HCT116 (cell line): ENCODE data around the gene NRAP. TPM values are rescaled to one million over a fixed set of nuclear protein-coding genes. Genes with fewer than 3 reads are reported as not detected.

Source experiments
- ATAC-seq: fragments of 200-7000 bp; cut with Tn5 transposase; 2 replicates; pipeline ENCODE4 v1.9.1; 2020; ENCODE audit warnings: mild to moderate bottlenecking, moderate library complexity
- BruUV-seq: library from RNA; stranded (reverse); fragments of 400-500 nt; replicated peaks from 2 replicates; lab custom pipeline; 2021; lab: Mats Ljungman, UMichigan
- CTCF ChIA-PET: fragments of 300-600 bp; sonication (Branson Sonifier 250); formaldehyde crosslinking; loops from one replicate; lab custom pipeline; 2021; ENCODE audit warnings: antibody characterized with exemption; lab: Charles Lee
- POLR2A ChIA-PET: fragments of 300-600, 350-600 bp; sonication (Branson Sonifier 250); formaldehyde crosslinking; loops from one replicate; lab custom pipeline; 2021; ENCODE audit warnings: antibody characterized with exemption; lab: Charles Lee
- RAD21 ChIA-PET, 2 experiments: fragments of 300-600 bp; sonication (Branson Sonifier 250); formaldehyde crosslinking; loops; one replicate each; lab custom pipeline; 2023; ENCODE audit warnings: low total read pairs in 2 of 2; ENCODE audit not compliant: uncharacterized antibody in 2 of 2, unreplicated experiment in 2 of 2, low non-redundant PET in 1 of 2; lab: Charles Lee
- DNase-seq: peaks from one replicate; pipeline ENCODE4 v3.0.0-alpha.2; 2010; ENCODE audit warnings: low read depth, low spot score
- H2AFZ ChIP-seq: fragments of 200-600 bp; shearing (Covaris generic), sonication (generic); 2 replicates; pipeline ENCODE4 v1.6.1; 2017; ENCODE audit warnings: low read depth, mixed run types, mixed read lengths, antibody characterized with exemption, low read length; ENCODE audit not compliant: poor library complexity, severe bottlenecking
- H3K27ac ChIP-seq: 2 replicates; pipeline ENCODE4 v1.5.1; 2012; ENCODE audit warnings: low read depth, low read length
- H3K27me3 ChIP-seq: fragments of 200-600 bp; sonication (generic); 2 replicates; pipeline ENCODE4 v1.6.1; 2016; ENCODE audit warnings: mixed run types, low read length, mixed read lengths; ENCODE audit not compliant: insufficient read depth
- H3K36me3 ChIP-seq, 2 experiments: fragments of 200-500 bp in 1 of 2; fragments of 200-600 bp in 1 of 2; sonication (Bioruptor generic) in 1 of 2; sonication (generic) in 1 of 2; 2 replicates each; pipeline versions ENCODE4 v1.5.1 to v1.6.1; 2014 to 2016; ENCODE audit warnings: low read length in 2 of 2, inconsistent platforms in 1 of 2, mixed read lengths in 1 of 2, mixed run types in 1 of 2; ENCODE audit not compliant: insufficient read depth in 2 of 2, control insufficient read depth in 1 of 2
- H3K4me1 ChIP-seq, 2 experiments: fragments of 200-600 bp in 1 of 2; sonication (generic) in 1 of 2; 2 replicates each; pipeline versions ENCODE4 v1.5.1 to v1.6.1; 2012 to 2017; ENCODE audit warnings: low read length in 2 of 2, inconsistent platforms in 1 of 2, mild to moderate bottlenecking in 1 of 2, mixed read lengths in 1 of 2, mixed run types in 1 of 2, moderate library complexity in 1 of 2; ENCODE audit not compliant: insufficient read depth in 2 of 2, control insufficient read depth in 1 of 2
- H3K4me2 ChIP-seq: fragments of 200-600 bp; sonication (generic); 2 replicates; pipeline ENCODE4 v1.6.1; 2017; ENCODE audit warnings: mixed run types, low read length, mixed read lengths
- H3K4me3 ChIP-seq, 2 experiments: fragments of 200-600 bp in 1 of 2; sonication (generic) in 1 of 2; replicated peaks in 1 of 2; 2 replicates each; pipeline ENCODE4 v1.5.1; 2011 to 2016; ENCODE audit warnings: low read length in 2 of 2, control low read depth in 1 of 2, low read depth in 1 of 2, mild to moderate bottlenecking in 1 of 2, mixed read lengths in 1 of 2, mixed run types in 1 of 2
- H3K79me2 ChIP-seq: fragments of 200-600 bp; sonication (generic); 2 replicates; pipeline ENCODE4 v1.6.1; 2017; ENCODE audit warnings: mild to moderate bottlenecking, mixed run types, low read length, moderate library complexity, mixed read lengths; ENCODE audit not compliant: insufficient read depth
- H3K9ac ChIP-seq: fragments of 200-600 bp; sonication (generic); 2 replicates; pipeline ENCODE4 v1.6.1; 2016; ENCODE audit warnings: low read length, mixed read lengths
- H3K9me2 ChIP-seq: fragments of 200-600 bp; sonication (generic), shearing (Covaris generic); 2 replicates; pipeline ENCODE4 v1.6.1; 2017; ENCODE audit warnings: mixed run types, mild to moderate bottlenecking, moderate library complexity; ENCODE audit not compliant: insufficient read depth
- H3K9me3 ChIP-seq, 2 experiments: fragments of 200-500 bp in 1 of 2; fragments of 200-600 bp in 1 of 2; sonication (Bioruptor generic) in 1 of 2; sonication (generic) in 1 of 2; 2 replicates each; pipeline ENCODE4 v1.6.1; 2014 to 2017; ENCODE audit warnings: low read length in 2 of 2, mixed read lengths in 2 of 2, inconsistent platforms in 1 of 2, low read depth in 1 of 2, mild to moderate bottlenecking in 1 of 2, mixed run types in 1 of 2, moderate library complexity in 1 of 2; ENCODE audit not compliant: control insufficient read depth in 1 of 2, insufficient read depth in 1 of 2
- H4K20me1 ChIP-seq: fragments of 200-600 bp; sonication (generic), shearing (Covaris generic); 2 replicates; pipeline ENCODE4 v1.6.1; 2017; ENCODE audit warnings: mixed run types, mild to moderate bottlenecking, moderate library complexity; ENCODE audit not compliant: insufficient read depth
- EGR1 ChIP-seq: IDR thresholded peaks from 2 replicates; pipeline ENCODE4 v1.6.1; 2012; ENCODE audit warnings: low read depth
- ELF1 ChIP-seq: IDR thresholded peaks from 2 replicates; pipeline ENCODE4 v1.6.1; 2012; ENCODE audit warnings: low read depth, borderline replicate concordance
- EZH2 ChIP-seq: fragments of 200-600 bp; sonication (generic); IDR thresholded peaks from 2 replicates; pipeline ENCODE4 v1.6.1; 2017; ENCODE audit warnings: antibody characterized with exemption, mixed run types
- EZH2phosphoT487 ChIP-seq: fragments of 200-600 bp; IDR thresholded peaks from 2 replicates; pipeline ENCODE4 v1.6.1; 2018; ENCODE audit warnings: antibody characterized with exemption, borderline replicate concordance
- FOSL1 ChIP-seq: IDR thresholded peaks from 2 replicates; pipeline ENCODE4 v1.6.1; 2012; ENCODE audit warnings: low read depth
- POLR2A ChIP-seq: IDR thresholded peaks from 2 replicates; pipeline ENCODE4 v1.7.0; 2011; ENCODE audit warnings: borderline replicate concordance; ENCODE audit not compliant: insufficient read depth, insufficient read length; ENCODE audit errors: extremely low read depth
- SP1 ChIP-seq: IDR thresholded peaks from 2 replicates; pipeline ENCODE4 v1.6.1; 2012; ENCODE audit warnings: low read depth
- SRF ChIP-seq: IDR thresholded peaks from 2 replicates; pipeline ENCODE4 v1.6.1; 2012; ENCODE audit warnings: low read depth
- YY1 ChIP-seq: IDR thresholded peaks from 2 replicates; pipeline ENCODE4 v1.6.1; 2011; ENCODE audit warnings: low read length, low read depth, moderate library complexity, mild to moderate bottlenecking; ENCODE audit not compliant: insufficient replicate concordance; ENCODE audit errors: extremely low read depth
- ZFX ChIP-seq: fragments of 450-650 bp; IDR thresholded peaks from 2 replicates; pipeline ENCODE4 v1.6.1; 2017
- ZNF274 ChIP-seq: fragments of 200-500 bp; sonication (Bioruptor generic); IDR thresholded peaks from 2 replicates; pipeline ENCODE4 v1.6.1; 2014; ENCODE audit warnings: mild to moderate bottlenecking, low read depth, low read length, inconsistent platforms
- intact Hi-C: fragments of 100-400 bp; cut with micrococcal nuclease; formaldehyde crosslinking; loops from 2 replicates; pipeline ENCODE4 v1.10.0; 2022
- total RNA-seq: library from RNA; stranded (reverse); gene quantifications from one replicate; pipeline ENCODE4 v1.2.1, GENCODE V29; 2021; ENCODE audit not compliant: unreplicated experiment
- TF ChIP-seq, protein P1 (sequence below): IDR thresholded peaks from 2 replicates; pipeline ENCODE4 v1.6.1; 2012; ENCODE audit warnings: low read depth
- TF ChIP-seq, protein P2 (sequence below), 3 experiments: fragments of 200-600 bp in 1 of 3; sonication (generic) in 1 of 3; IDR thresholded peaks in 2 of 3; conservative IDR thresholded peaks in 1 of 3; 2 replicates each; pipeline ENCODE4 v1.5.1; 2012 to 2017; ENCODE audit warnings: low read depth in 2 of 3, low read length in 2 of 3, antibody characterized with exemption in 1 of 3, borderline replicate concordance in 1 of 3, control low read depth in 1 of 3, mild to moderate bottlenecking in 1 of 3, mixed read lengths in 1 of 3, mixed run types in 1 of 3, moderate library complexity in 1 of 3; ENCODE audit not compliant: insufficient read depth in 1 of 3

The NRAP gene
- total RNA-seq, 1 experiment from 2014 or later = not detected

DNA sequence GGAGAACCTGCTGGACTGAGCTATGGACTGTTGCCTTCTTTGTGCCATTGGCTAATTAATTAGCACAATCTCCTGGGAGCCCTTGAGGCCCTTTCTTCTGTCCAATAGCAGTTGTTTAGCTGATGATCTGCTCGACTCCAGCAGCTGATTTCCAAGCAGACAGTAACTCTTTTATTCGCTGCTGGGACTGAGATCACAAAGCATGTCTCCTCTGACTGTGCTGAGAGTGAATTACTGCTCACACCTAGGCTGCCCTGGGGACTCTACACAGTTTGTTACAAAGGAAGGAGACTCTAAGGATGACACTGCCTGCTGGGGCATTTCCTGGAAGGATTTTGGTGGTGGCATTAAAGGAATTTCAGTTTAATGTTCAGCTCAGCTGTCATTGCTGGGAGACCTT lies 47.3 kb upstream of the NRAP start:
- ATAC-seq = no peak
- Histone ChIP-seq H3K9ac (no peak overlapping the region), H3K4me2 (no peak overlapping the region), H4K20me1 (no peaks in the 10 kb centered on the region), H3K4me1 (no peaks in the 10 kb centered on the region), H3K27me3 (no peaks in the 10 kb centered on the region), H3K36me3 (no peaks in the 10 kb centered on the region), H3K4me3 (no peak overlapping the region), H3K79me2 (no peaks in the 10 kb centered on the region; the same call in 1 of the 2 replicates), H2AFZ (no peak overlapping the region), H3K9me2 (no peaks in the 10 kb centered on the region), H3K27ac (no peak overlapping the region), H3K9me3 (no peaks in the 10 kb centered on the region)
- ChIA-PET RAD21 (no interaction called here), POLR2A (no interaction called here), CTCF (interaction anchor here (0.8 kb wide), 1 partner anchor 399 kb away, joined by 3 read pairs; no protein-coding TSS in a partner anchor)
- no peak for DNase-seq
- no TSS peak for BruUV-seq
- TF ChIP-seq, protein P1, sequence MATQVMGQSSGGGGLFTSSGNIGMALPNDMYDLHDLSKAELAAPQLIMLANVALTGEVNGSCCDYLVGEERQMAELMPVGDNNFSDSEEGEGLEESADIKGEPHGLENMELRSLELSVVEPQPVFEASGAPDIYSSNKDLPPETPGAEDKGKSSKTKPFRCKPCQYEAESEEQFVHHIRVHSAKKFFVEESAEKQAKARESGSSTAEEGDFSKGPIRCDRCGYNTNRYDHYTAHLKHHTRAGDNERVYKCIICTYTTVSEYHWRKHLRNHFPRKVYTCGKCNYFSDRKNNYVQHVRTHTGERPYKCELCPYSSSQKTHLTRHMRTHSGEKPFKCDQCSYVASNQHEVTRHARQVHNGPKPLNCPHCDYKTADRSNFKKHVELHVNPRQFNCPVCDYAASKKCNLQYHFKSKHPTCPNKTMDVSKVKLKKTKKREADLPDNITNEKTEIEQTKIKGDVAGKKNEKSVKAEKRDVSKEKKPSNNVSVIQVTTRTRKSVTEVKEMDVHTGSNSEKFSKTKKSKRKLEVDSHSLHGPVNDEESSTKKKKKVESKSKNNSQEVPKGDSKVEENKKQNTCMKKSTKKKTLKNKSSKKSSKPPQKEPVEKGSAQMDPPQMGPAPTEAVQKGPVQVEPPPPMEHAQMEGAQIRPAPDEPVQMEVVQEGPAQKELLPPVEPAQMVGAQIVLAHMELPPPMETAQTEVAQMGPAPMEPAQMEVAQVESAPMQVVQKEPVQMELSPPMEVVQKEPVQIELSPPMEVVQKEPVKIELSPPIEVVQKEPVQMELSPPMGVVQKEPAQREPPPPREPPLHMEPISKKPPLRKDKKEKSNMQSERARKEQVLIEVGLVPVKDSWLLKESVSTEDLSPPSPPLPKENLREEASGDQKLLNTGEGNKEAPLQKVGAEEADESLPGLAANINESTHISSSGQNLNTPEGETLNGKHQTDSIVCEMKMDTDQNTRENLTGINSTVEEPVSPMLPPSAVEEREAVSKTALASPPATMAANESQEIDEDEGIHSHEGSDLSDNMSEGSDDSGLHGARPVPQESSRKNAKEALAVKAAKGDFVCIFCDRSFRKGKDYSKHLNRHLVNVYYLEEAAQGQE = no peak
- TF ChIP-seq, protein P2, sequence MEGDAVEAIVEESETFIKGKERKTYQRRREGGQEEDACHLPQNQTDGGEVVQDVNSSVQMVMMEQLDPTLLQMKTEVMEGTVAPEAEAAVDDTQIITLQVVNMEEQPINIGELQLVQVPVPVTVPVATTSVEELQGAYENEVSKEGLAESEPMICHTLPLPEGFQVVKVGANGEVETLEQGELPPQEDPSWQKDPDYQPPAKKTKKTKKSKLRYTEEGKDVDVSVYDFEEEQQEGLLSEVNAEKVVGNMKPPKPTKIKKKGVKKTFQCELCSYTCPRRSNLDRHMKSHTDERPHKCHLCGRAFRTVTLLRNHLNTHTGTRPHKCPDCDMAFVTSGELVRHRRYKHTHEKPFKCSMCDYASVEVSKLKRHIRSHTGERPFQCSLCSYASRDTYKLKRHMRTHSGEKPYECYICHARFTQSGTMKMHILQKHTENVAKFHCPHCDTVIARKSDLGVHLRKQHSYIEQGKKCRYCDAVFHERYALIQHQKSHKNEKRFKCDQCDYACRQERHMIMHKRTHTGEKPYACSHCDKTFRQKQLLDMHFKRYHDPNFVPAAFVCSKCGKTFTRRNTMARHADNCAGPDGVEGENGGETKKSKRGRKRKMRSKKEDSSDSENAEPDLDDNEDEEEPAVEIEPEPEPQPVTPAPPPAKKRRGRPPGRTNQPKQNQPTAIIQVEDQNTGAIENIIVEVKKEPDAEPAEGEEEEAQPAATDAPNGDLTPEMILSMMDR (IDR thresholded peaks at IDR 0.05 in 2 of 3, conservative IDR thresholded peaks at IDR 0.05 in 1 of 3; ENCODE audit: borderline replicate concordance in 1 of 3, insufficient read depth in 1 of 3, low read depth in 2 of 3, low read length in 2 of 3) = no peak
- TF ChIP-seq POLR2A = no peak
- no peak for TF ChIP-seq FOSL1
- no peak for TF ChIP-seq ZNF274
- no peak for TF ChIP-seq ZFX
- TF ChIP-seq SRF = no peak
- no peak for TF ChIP-seq EZH2phosphoT487
- no peak for TF ChIP-seq ELF1
- TF ChIP-seq EGR1 = no peak
- no peak for TF ChIP-seq YY1
- TF ChIP-seq SP1 = no peak
- no peak for TF ChIP-seq EZH2
- intact Hi-C loops = no loop called here
